ENCODE measurements around the gene TANK. TPM values are rescaled to one million over a fixed set of nuclear protein-coding genes. Genes with fewer than 3 reads are reported as not detected.

The TANK gene
- total and polyA plus RNA-seq, 2 experiments from 2014 or later: 27.7 to 35.4 TPM

DNA sequence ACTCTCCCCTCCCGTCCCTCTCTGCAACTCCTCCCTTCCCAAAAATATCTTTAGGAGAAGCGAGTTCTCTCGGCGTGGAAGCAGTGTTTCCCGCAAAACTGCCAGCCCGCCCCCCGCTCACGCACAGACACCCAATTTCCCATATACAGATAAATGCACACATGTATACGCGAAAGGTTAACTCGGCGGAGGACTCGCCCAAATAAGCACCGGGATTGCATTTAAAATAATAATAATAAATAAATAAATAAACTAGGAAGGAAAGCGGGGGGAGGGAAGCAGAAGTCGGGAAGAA lies 78.0 kb downstream of the TANK start:
- H3K27me3 Mint-ChIP-seq (ENCODE audit: insufficient read depth, low read depth, poor library complexity): peaks cover 59% of the 10 kb centered on the region
- H3K36me3 Mint-ChIP-seq (ENCODE audit: low read depth): no peaks in the 10 kb centered on the region
- H3K9me3 Mint-ChIP-seq: no peaks in the 10 kb centered on the region
- H3K27me3 ChIP-seq (ENCODE audit: insufficient read depth): peaks cover 77% of the 10 kb centered on the region
- DNase-seq (ENCODE audit: low spot score): no peak
- TF ChIP-seq STAT1 (IDR thresholded peaks at IDR 0.05; ENCODE audit: unreplicated experiment) (no peak), EZH2 (IDR thresholded peaks at IDR 0.05; ENCODE audit: low read depth, unreplicated experiment) (peak; percentile 24)
- ATAC-seq: no peak
- no peak overlapping the region for H3K27ac Mint-ChIP-seq
- H3K4me1 ChIP-seq (ENCODE audit: insufficient read depth): peaks cover 7% of the 10 kb centered on the region; the same call in 1 of the 2 replicates
- peak overlapping the region; percentile 90 for H3K4me2 ChIP-seq
- peak overlapping the region; percentile 65 for H3K4me3 ChIP-seq
- H4K20me1 ChIP-seq (replicated peaks; ENCODE audit: insufficient read depth): peaks cover 6% of the 10 kb centered on the region; the same call in 1 of the 2 replicates
- no peaks in the 10 kb centered on the region for H3K36me3 ChIP-seq (ENCODE audit: insufficient read depth)
- H3F3A ChIP-seq (replicated peaks; ENCODE audit: low read depth): 0 out of 2 replicates have a peak, but pooled peaks cover under 1% of the 10 kb centered on the region
- H3K4me1 Mint-ChIP-seq: peaks cover 12% of the 10 kb centered on the region
- H3K4me3 Mint-ChIP-seq: peak overlapping the region; percentile 92
- H3K27ac ChIP-seq (ENCODE audit: low read depth): no peak overlapping the region
- H2AFZ ChIP-seq: no peak overlapping the region
- H3K79me2 ChIP-seq (replicated peaks; ENCODE audit: insufficient read depth): no peaks in the 10 kb centered on the region
- no peaks in the 10 kb centered on the region for H3K9me2 ChIP-seq (ENCODE audit: insufficient read depth)

- Histone ChIP-seq H3K79me2 (replicated peaks; ENCODE audit: insufficient read depth) (no peaks in the 10 kb centered on the region), H3K27me3 (ENCODE audit: insufficient read depth) (peaks cover 82% of the 10 kb centered on the region), H3K4me1 (ENCODE audit: insufficient read depth) (peaks cover 12% of the 10 kb centered on the region), H3F3A (replicated peaks; ENCODE audit: low read depth) (0 out of 2 replicates have a peak, but pooled peaks cover 2% of the 10 kb centered on the region), H3K4me3 (peak overlapping the region; percentile 65), H3K36me3 (ENCODE audit: insufficient read depth) (no peaks in the 10 kb centered on the region), H3K9me2 (ENCODE audit: insufficient read depth) (no peaks in the 10 kb centered on the region), H3K27ac (ENCODE audit: low read depth) (no peak overlapping the region), H3K4me2 (peak overlapping the region; percentile 90), H4K20me1 (replicated peaks; ENCODE audit: insufficient read depth) (peaks cover 6% of the 10 kb centered on the region; the same call in 1 of the 2 replicates), H2AFZ (peak overlapping the region; percentile 82)
- H3K4me3 Mint-ChIP-seq: peak overlapping the region; percentile 92
- DNase-seq (ENCODE audit: low spot score): peak; percentile 96
- H3K27ac Mint-ChIP-seq: no peak overlapping the region
- peaks cover 62% of the 10 kb centered on the region for H3K27me3 Mint-ChIP-seq (ENCODE audit: insufficient read depth, low read depth, poor library complexity)
- TF ChIP-seq JUNB (IDR thresholded peaks at IDR 0.05; ENCODE audit: unreplicated experiment) (no peak), ZNF331 (CRISPR knock-in tag; IDR thresholded peaks at IDR 0.05; ENCODE audit: low read depth) (no peak), ZNF114 (CRISPR knock-in tag; IDR thresholded peaks at IDR 0.05) (no peak), CREB1 (CRISPR knock-in tag; IDR thresholded peaks at IDR 0.05; ENCODE audit: low read depth) (no peak), EZH2phosphoT487 (IDR thresholded peaks at IDR 0.05; ENCODE audit: unreplicated experiment) (no peak), NANOG (IDR thresholded peaks at IDR 0.05; ENCODE audit: borderline replicate concordance) (no peak), ZNF462 (CRISPR knock-in tag; IDR thresholded peaks at IDR 0.05) (no peak), STAT1 (IDR thresholded peaks at IDR 0.05; ENCODE audit: unreplicated experiment) (no peak), ETS1 (IDR thresholded peaks at IDR 0.05) (no peak; the same call in 1 of the 2 replicates), POLR2AphosphoS5 (IDR thresholded peaks at IDR 0.05; ENCODE audit: low read depth) (no peak), EZH2 (IDR thresholded peaks at IDR 0.05; ENCODE audit: low read depth, unreplicated experiment) (no peak)
- TF ChIP-seq, protein P1, sequence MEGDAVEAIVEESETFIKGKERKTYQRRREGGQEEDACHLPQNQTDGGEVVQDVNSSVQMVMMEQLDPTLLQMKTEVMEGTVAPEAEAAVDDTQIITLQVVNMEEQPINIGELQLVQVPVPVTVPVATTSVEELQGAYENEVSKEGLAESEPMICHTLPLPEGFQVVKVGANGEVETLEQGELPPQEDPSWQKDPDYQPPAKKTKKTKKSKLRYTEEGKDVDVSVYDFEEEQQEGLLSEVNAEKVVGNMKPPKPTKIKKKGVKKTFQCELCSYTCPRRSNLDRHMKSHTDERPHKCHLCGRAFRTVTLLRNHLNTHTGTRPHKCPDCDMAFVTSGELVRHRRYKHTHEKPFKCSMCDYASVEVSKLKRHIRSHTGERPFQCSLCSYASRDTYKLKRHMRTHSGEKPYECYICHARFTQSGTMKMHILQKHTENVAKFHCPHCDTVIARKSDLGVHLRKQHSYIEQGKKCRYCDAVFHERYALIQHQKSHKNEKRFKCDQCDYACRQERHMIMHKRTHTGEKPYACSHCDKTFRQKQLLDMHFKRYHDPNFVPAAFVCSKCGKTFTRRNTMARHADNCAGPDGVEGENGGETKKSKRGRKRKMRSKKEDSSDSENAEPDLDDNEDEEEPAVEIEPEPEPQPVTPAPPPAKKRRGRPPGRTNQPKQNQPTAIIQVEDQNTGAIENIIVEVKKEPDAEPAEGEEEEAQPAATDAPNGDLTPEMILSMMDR (conservative IDR thresholded peaks at IDR 0.05; ENCODE audit: low read depth in 2 of 2): no peak
- peaks cover 17% of the 10 kb centered on the region for H3K4me1 Mint-ChIP-seq
- H3K9me3 Mint-ChIP-seq: no peaks in the 10 kb centered on the region
- ATAC-seq: peak; percentile 65
- no peaks in the 10 kb centered on the region for H3K36me3 Mint-ChIP-seq (ENCODE audit: low read depth)
Measured at GRCh38 chr2:161238560-161239325, 78.5 kb downstream of the TANK start.
